NCI-H774 (cell line): Measurements from ENCODE around the gene PAQR5.
"Not testable (repeated sequence)": the region's sequence is repeated elsewhere in the genome, so short reads cannot be mapped to it uniquely, and the experiment has no call there.

Experiments
- DNase-seq: peaks from one replicate; lab custom pipeline; 2025; lab: John Stamatoyannopoulos, UW

PAQR5 gene

GRCh38 chr15:69293741-69294615 lies 4.7 kb upstream of the PAQR5 start:
- DNase-seq, result no peak

DNA sequence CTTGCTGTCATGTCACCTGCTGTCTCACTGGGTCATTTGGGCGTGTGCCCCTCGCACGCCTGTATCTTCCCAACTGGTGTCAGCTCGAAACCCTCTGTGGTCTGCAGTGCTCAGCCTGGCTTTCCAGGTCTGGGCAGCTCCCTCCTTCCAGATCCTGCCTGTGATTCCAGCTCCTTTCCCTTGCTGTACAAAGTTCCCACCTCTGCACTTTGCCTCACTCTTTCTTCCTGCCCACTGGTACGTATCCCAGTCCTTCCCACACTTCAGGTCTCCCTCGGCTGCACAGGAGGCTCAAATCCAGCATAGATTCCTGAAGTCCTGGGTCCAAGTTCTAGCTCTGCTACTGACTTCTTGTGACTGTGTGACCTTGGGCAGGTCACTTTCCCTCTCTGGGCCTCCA lies 2.1 kb upstream of the PAQR5 start:
- DNase-seq, result no peak

DNA sequence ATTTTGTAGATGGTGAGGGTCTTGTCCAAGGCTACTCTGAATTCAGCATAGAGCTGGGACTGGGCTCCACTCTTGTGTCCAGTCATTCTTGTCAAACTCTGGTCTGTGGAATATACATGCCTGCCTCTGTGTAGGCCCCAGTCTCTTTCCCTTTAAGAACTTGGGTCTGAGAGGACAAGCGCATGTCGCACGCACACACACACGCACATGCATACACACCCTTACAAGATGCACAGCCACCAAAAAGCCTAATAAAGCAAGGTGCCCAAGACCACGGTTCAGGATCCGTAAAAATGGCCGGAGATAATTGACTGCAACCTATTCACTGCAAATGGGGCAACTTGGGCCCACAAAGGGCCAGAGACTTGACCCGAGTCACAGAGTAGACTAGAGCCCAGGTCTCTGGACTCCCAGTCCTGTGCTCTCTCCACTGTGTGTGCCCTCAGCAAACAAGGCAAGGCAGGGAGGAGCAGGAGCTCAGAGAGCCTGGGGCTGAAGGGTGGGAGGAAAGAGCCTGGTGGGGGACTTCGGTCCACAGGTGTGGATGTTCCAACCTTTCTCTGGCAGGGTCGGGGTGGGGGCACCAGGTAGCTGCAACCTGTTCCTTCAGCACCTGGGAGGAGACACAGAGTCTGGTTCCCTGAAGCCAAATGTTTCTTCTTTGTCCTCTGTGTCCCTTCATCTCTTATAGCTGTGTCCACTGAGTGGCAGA lies 914 bp upstream of the PAQR5 start:
- no peak for DNase-seq

GRCh38 chr15:69298354-69298696 lies 387 bp upstream of the PAQR5 start:
- no peak for DNase-seq

GRCh38 chr15:69299451-69299886 lies 757 bp downstream of the PAQR5 start:
- DNase-seq, result no peak

DNA sequence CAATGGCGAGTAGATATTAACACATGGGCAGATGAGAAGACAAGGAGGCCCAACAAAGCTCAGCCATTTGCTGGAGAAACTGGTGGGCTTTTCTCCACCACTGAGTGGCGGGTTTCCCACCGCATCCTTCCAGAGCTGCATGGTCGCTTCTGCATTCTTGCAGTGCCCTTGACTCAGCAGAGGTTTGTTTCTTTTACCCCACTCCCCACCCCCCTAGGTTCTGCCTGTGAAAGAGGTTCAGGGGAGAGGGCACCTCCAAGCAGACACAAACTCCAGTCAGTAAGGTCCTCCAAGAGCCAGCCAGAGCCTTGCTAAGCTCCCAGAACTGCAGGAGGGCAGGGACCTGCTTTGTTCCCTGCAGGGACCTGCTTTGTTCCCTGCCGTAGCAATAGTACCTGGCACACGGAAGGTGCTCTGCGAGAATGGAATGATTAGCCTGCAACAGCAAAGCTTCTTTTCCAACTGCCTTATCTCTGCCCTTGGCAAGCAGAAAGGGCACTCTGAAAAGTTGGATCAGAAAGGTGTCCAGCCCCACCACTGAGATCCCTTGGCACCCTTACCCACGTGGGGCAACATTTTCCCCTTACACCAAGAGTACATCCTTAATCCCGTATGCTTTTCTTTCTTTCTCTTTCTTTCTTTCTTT lies 1.4 kb downstream of the PAQR5 start:
- no peak for DNase-seq

DNA sequence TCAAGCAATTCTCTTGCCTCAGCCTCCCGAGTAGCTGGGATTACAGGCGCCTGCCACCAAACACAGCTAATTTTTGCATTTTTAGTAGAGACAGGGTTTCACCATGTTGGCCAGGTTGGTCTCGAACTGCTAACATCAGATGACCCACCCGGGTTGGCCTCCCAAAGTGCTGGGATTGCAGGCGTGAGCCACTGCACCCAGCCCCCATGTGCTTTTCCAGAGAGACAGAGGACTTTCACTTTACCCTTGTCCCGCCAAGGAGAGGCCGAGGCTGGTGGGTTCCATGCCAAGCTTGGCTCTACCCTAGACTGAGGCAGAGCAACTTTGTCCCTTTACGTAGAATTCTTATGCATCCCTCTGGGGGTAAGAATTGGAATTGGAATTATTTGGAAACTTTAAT lies 2.4 kb downstream of the PAQR5 start:
- not testable (repeated sequence) for DNase-seq

DNA sequence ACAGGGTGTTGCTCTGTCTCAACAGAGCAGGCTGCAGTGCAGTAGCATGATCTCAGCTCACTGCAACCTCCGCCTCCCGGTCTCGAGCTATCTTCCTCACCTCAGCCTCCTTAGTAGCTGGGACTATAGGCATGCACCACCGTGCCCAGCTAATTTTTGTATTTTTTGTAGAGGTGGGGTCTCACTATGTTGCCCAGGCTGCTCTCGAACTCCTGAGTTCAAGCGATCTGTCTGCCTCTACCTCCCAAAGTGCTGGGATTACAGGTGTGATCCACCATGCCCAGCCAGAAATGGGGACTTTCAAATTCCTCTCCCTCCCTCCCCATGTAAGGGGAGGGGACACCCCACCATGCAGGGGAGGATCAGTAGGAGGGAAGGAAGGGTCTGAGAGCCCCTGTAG lies 3.4 kb downstream of the PAQR5 start:
- not testable (repeated sequence) for DNase-seq

- DNase-seq, result no peak
Measured at GRCh38 chr15:69302929-69303328, 4.2 kb downstream of the PAQR5 start.

DNA sequence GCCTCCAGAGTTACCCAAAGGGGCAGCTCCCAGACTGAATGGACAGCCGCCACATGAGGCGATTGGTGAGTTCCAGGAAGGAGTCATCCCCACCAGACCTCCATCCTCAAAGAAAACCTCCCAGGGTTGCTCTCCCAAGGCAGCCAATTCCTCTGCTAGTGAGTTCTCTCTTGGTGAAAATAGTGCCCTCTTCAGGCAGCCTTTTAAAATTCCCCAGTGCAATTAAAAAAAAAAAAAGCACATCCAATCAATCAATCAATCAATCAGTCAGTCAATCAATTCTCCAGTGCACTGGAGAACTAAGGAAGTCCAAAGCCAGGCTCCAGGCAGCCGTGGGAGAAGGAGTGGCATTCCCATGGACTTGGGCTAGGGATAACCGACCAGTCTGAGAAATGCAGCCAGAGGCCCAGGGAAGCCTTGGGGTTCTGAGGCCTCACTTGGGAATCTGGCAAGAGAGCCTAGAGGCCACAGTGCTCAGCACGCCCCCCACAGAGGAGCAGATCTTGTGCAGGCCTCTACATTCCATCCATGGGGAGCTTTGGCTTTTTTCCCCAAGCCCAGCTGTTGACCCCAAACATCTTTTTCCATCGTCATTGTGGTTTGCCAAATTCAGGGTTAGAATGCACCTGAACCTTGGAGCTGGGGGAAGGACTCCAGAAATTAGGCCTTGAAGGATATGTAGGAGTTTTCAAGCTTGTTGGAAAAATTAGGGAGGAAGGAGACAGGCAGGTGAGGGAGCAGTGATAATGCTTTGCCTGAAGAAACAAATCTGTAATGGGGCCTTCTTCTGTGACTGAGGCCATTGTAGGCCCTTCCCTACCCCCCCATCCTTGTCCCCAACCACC lies 4.8 kb downstream of the PAQR5 start:
- DNase-seq, result no peak

- no peak for DNase-seq
Measured at GRCh38 chr15:69304182-69304545, 5.5 kb downstream of the PAQR5 start.

DNA sequence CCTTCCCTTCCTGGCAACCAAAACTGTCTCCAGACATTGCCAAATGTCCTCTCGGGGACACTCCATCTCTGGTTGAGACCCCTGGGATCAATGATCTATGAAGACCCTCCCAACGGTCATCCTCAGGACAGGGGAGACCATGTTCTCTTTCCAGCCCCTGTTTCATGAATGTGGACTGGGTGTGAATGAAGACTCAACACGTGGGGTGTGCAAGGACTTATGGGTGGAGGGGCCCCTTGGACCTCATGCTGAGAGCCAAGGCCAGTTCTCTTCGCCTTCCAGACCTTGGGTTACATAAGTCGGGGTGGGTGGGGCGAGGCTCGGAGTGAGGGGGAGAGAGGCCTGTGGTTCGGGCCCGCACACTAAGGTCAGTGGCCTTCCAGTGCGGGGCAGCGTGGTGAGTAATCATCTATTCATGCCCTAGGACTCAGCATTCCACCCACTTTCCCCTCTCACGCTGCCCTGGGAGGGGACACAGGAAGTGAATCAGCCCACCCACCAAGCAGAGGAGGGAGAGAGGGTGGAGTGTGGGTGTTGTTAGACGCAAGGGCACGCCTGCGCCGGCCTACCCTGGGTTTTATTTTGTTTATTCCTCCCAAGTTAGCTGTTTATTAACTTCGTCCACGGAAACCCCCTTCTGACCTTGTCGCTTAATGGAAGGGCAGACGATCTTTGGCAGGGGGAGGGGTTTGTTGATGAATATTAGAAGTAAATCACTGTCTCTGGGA lies 6.7 kb downstream of the PAQR5 start:
- no peak for DNase-seq

DNA sequence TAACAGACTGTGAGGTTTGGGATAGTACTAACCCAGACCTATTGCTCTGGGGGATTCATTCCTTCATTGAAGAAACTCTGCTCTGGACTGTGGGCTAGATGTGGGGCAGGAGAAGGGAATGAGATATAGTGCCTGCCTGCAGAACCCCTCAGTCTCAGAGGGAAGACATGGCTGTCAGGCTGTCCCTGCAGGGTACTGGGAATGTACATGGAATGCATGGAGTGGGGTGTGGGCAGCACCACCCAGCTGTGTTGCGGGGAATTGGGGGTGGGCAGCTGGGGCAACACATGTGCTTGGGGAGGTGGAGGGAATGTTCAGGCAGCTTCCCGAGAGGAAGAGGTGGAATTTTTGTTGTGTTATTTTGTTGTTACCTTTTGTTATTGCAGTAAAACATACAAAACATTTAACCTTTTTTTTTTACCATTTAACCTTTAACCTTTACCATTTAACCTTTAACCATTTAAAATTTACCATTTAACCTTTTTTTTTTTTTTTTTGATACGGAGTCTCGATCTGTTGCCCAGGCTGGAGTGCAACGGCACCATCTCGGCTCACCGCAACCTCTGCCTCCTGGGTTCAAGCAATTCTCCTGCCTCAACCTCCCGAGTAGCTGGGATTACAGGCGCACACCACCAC lies 7.3 kb downstream of the PAQR5 start:
- no peak for DNase-seq

GRCh38 chr15:69307939-69308338 lies 9.2 kb downstream of the PAQR5 start:
- no peak for DNase-seq

GRCh38 chr15:69308949-69309348 lies 10.2 kb downstream of the PAQR5 start:
- DNase-seq, result no peak

- DNase-seq, result no peak
Measured at GRCh38 chr15:69311319-69311721, 12.6 kb downstream of the PAQR5 start.

GRCh38 chr15:69313432-69314000 lies 14.8 kb downstream of the PAQR5 start:
- no peak for DNase-seq

DNA sequence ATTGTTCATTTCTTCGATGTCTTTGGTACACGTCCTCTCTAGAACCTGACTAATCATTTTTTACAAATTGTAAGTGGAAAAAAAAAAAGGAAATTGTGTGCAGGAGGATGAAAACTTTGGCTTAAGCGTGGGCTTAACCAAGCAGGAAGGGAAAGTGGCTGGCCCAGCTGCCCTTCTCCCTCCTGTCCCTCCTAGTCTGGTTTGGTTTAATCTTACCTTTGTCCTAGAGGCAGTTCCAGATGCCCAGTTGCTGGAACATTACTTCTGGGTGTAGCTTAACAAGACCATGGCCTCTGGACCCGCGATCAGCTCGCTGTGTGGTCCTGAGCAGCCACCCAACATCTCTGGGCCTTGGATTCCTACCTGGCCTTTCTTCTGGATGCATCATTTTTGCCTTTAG lies 15.4 kb downstream of the PAQR5 start:
- no peak for DNase-seq

- no peak for DNase-seq
Measured at GRCh38 chr15:69314736-69315135, 16.0 kb downstream of the PAQR5 start.

GRCh38 chr15:69315402-69316110 lies 16.8 kb downstream of the PAQR5 start:
- DNase-seq, result no peak
